ACC112 (cell line): ENCODE results near the gene TNFRSF21.
"Not testable (repeated sequence)": the region's sequence is repeated elsewhere in the genome, so short reads cannot be mapped to it uniquely, and the experiment has no call there.

Experiments
- H2AFZ ChIP-seq: fragments of 200-600 bp; sonication (generic); one replicate; pipeline ENCODE4 v1.6.0; 2017; ENCODE audit warnings: antibody characterized with exemption, low read length; ENCODE audit not compliant: unreplicated experiment
- H3K27ac ChIP-seq: fragments of 200-600 bp; sonication (generic); 2 replicates; pipeline ENCODE4 v1.5.1; 2014; ENCODE audit warnings: low read depth, mild to moderate bottlenecking, antibody characterized with exemption, low read length, moderate library complexity
- H3K27me3 ChIP-seq: fragments of 200-600 bp; sonication (generic); 2 replicates; pipeline ENCODE4 v1.6.1; 2014; ENCODE audit warnings: mild to moderate bottlenecking, antibody characterized with exemption, low read length, moderate library complexity, mixed read lengths; ENCODE audit not compliant: insufficient read depth
- H3K36me3 ChIP-seq: fragments of 200-600 bp; sonication (generic); 2 replicates; pipeline ENCODE4 v1.6.1; 2016; ENCODE audit warnings: mild to moderate bottlenecking, antibody characterized with exemption, low read length, moderate library complexity, mixed read lengths; ENCODE audit not compliant: insufficient read depth
- H3K4me1 ChIP-seq: fragments of 200-600 bp; sonication (generic); one replicate; pipeline ENCODE4 v1.6.1; 2016; ENCODE audit warnings: low read length, mixed read lengths; ENCODE audit not compliant: insufficient read depth, unreplicated experiment, control insufficient read depth
- H3K4me3 ChIP-seq: fragments of 200-600 bp; sonication (generic); 2 replicates; pipeline ENCODE4 v1.5.1; 2014; ENCODE audit warnings: mild to moderate bottlenecking, low read depth, low read length
- H3K79me2 ChIP-seq: fragments of 200-600 bp; sonication (generic); one replicate; pipeline ENCODE4 v1.6.0; 2016; ENCODE audit warnings: low read length; ENCODE audit not compliant: control insufficient read depth, unreplicated experiment, insufficient read depth

Gene TNFRSF21

GRCh38 chr6:47231151-47231550, 78.6 kb downstream of the TNFRSF21 start:
- Histone ChIP-seq H3K4me3 (no peak overlapping the region), H3K27me3 (no peaks in the 10 kb centered on the region), H3K36me3 (peaks cover 4% of the 10 kb centered on the region), H2AFZ (no peak overlapping the region), H3K4me1 (no peaks in the 10 kb centered on the region), H3K79me2 (no peaks in the 10 kb centered on the region), H3K27ac (no peak overlapping the region)

GRCh38 chr6:47230579-47230978, 79.1 kb downstream of the TNFRSF21 start:
- no peak overlapping the region for H3K27ac ChIP-seq
- no peaks in the 10 kb centered on the region for H3K27me3 ChIP-seq
- no peak overlapping the region for H2AFZ ChIP-seq
- no peaks in the 10 kb centered on the region for H3K4me1 ChIP-seq
- H3K4me3 ChIP-seq = no peak overlapping the region
- peaks cover 4% of the 10 kb centered on the region for H3K36me3 ChIP-seq
- no peaks in the 10 kb centered on the region for H3K79me2 ChIP-seq

DNA sequence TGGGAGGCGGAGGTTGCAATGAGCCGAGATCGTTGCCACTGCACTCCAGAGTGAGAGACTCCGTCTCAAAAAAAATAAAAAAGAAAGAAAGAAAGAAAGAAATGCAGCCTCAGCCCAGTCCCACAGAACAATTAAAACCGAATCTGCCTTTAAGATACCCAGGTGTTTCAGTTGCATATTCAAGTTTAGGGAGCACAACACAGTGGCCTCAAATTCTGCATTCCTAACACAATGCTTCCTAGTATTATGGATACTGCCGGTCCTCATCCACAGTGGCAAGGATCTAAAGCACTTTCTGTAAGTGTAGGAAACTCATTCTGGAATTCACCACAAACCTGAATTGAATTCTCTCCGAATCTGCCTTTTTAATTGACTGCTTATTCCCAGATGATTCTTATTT, 80.5 kb downstream of the TNFRSF21 start:
- Histone ChIP-seq H3K79me2 (no peaks in the 10 kb centered on the region), H3K27ac (no peak overlapping the region), H3K4me3 (no peak overlapping the region), H3K27me3 (no peaks in the 10 kb centered on the region), H2AFZ (no peak overlapping the region), H3K36me3 (peaks cover 4% of the 10 kb centered on the region), H3K4me1 (no peaks in the 10 kb centered on the region)

DNA sequence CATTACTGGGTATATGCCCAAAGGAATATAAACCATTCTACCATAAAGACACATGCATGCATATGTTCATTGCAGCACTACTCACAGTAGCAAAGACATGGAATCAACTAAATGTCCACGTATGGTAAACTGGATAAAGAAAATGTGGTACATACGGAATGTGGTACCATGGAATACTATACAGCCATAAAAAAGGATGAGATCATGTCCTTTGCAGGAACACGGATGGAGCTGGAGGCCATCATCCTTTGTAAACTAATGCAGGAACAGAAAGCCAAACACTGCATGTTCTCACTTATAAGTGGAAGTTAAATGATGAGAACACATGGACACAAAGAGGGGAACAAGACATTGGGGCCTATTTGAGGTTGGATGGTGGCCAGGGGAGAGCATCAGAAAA, 81.6 kb downstream of the TNFRSF21 start:
- H3K4me1 ChIP-seq, H2AFZ ChIP-seq, H3K36me3 ChIP-seq, H3K79me2 ChIP-seq, H3K4me3 ChIP-seq, H3K27ac ChIP-seq, H3K27me3 ChIP-seq: not testable (repeated sequence)

DNA sequence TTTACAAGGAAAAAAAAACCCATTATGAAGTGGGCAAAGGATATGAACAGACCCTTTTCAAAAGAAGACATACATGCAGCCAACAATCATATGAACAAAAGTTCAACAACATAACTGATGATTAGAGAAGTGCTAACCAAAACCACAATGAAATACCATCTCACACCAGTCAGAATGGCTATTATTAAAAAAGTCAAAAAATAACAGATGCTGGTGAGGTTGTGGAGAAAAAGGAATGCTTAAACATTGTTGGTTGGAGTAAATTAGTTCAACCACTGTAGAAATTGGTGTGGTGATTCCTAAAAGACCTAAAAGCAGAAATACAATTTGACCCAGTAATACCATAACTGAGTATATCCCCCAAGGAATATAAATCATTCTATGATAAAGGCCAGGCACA, 86.5 kb downstream of the TNFRSF21 start:
- not testable (repeated sequence) for H3K4me1 ChIP-seq, H2AFZ ChIP-seq, H3K4me3 ChIP-seq, H3K27me3 ChIP-seq, H3K27ac ChIP-seq, H3K36me3 ChIP-seq, H3K79me2 ChIP-seq

DNA sequence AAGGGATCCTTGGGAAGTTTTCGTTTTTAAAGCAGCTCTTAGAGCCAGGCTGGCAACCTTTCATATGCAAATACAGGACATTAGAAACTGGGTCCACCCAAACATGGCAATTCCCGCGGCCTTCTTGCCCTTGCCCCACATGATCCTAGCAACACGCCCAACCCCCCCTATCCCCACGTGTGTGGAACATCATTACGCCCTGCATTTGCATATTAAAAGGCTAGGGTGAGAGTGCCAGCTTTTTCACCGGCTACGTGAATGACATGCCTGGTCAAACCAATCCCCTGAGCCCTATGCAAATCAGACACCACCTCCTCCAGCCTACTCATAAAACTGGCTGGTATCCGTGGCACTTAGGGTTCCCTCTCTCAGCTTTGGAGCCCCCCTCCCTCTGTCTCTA, 88.1 kb downstream of the TNFRSF21 start:
- Histone ChIP-seq H3K79me2 (no peaks in the 10 kb centered on the region), H3K27ac (no peak overlapping the region), H3K36me3 (no peaks in the 10 kb centered on the region), H2AFZ (no peak overlapping the region), H3K27me3 (no peaks in the 10 kb centered on the region), H3K4me3 (no peak overlapping the region), H3K4me1 (no peaks in the 10 kb centered on the region)

DNA sequence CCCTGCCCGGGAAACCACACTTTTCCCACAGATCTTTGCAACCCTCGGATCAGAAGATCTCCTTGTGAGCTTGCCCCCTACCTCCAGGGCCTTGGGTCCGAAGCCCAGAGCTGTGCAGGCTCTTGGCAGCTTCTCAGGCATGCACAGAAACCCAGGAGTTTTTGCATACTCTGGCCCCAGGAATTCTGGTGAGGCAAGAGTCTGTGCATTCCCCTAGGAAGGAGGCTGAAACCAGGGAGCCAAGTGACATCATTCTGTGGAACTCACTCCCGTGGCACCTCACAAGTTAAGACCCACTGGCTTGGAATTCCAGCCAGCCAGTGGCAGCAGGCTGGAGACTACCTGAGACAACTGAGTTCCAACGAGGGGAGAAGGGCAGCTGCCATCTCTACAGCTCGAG, 100.1 kb downstream of the TNFRSF21 start:
- Histone ChIP-seq H3K79me2 (no peaks in the 10 kb centered on the region), H3K4me3 (no peak overlapping the region), H3K27ac (no peak overlapping the region), H3K4me1 (no peaks in the 10 kb centered on the region), H2AFZ (no peak overlapping the region), H3K27me3 (no peaks in the 10 kb centered on the region), H3K36me3 (no peaks in the 10 kb centered on the region)

DNA sequence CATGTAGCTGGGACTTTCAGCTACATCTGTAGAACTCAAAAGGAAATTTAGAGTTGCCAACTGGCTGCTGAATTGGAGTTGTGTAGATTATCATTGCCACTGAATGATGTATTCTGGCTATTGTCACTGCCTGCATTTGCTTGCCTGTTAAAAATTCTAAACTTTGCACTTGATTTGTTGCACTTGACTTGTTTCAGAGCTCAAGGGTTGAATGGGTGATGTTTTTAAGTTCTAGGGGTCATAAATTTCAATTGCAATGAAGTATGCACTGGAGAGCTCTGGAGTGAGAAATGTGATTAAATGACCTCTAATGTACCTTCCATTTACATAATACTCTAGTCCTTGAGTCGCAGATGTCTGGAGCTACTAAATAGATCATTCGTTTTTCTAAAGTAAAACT, 102.4 kb downstream of the TNFRSF21 start:
- H2AFZ ChIP-seq = no peak overlapping the region
- H3K79me2 ChIP-seq = no peaks in the 10 kb centered on the region
- H3K36me3 ChIP-seq = no peaks in the 10 kb centered on the region
- no peaks in the 10 kb centered on the region for H3K4me1 ChIP-seq
- H3K27ac ChIP-seq = no peak overlapping the region
- H3K4me3 ChIP-seq = no peak overlapping the region
- H3K27me3 ChIP-seq = no peaks in the 10 kb centered on the region

GRCh38 chr6:47206626-47207025, 103.1 kb downstream of the TNFRSF21 start:
- Histone ChIP-seq H3K27me3 (no peaks in the 10 kb centered on the region), H3K4me3 (no peak overlapping the region), H3K4me1 (no peaks in the 10 kb centered on the region), H2AFZ (no peak overlapping the region), H3K36me3 (no peaks in the 10 kb centered on the region), H3K79me2 (no peaks in the 10 kb centered on the region), H3K27ac (no peak overlapping the region)

DNA sequence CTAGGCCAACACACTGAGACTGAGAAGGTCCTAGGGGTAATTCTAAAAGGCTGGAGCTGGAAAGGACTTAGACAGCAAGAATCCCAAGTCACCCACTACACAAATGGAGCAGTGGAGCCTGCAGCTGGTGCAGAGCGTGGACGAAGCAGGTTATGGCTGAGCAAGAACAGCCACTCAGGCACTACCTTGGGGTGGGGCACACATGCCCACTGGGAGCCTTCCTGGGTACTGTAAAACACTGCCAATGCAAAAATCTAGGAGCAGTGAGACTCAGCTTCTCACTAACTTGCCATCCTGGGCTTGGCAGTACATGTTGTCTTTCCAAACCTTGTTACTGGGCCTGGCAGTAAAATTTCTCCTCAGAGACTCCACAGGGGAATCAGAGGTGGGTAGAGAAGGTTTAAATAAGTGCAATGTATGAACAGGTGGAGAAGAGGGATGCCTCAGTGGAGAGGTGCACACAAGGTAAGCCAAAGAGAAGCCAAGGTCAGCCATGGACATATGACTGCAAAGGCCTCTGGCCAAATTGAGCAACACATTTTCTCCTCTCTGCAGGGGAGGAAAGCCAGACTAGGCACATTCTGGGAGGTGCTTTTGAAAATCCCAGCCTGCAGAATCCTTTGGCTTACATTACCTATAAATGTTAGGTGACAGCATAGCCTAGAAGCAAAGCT, 105.6 kb downstream of the TNFRSF21 start:
- H3K27ac ChIP-seq = no peak overlapping the region
- H3K79me2 ChIP-seq = no peaks in the 10 kb centered on the region
- H2AFZ ChIP-seq = no peak overlapping the region
- no peak overlapping the region for H3K4me3 ChIP-seq
- H3K4me1 ChIP-seq = no peaks in the 10 kb centered on the region
- no peaks in the 10 kb centered on the region for H3K27me3 ChIP-seq
- no peaks in the 10 kb centered on the region for H3K36me3 ChIP-seq

- Histone ChIP-seq H3K36me3 (no peaks in the 10 kb centered on the region), H3K27me3 (no peaks in the 10 kb centered on the region), H2AFZ (no peak overlapping the region), H3K79me2 (no peaks in the 10 kb centered on the region), H3K4me1 (no peaks in the 10 kb centered on the region), H3K4me3 (no peak overlapping the region), H3K27ac (no peak overlapping the region)
These were observed 106.3 kb downstream of the TNFRSF21 start for GRCh38 chr6:47203266-47203937.
